Measurements from ENCODE around the gene EPHA7. TPM values are rescaled to one million over a fixed set of nuclear protein-coding genes. Genes with fewer than 3 reads are reported as not detected.

Gene EPHA7
- polyA plus RNA-seq, 1 donor (not counting 4 experiments of a cell fraction or from before 2014, with no cell fraction given), result not detected

GRCh38 chr6:93398723-93399122 is 20.6 kb downstream of the EPHA7 start:
- Histone ChIP-seq H3K9me3 (ENCODE audit: control insufficient read depth, low read depth, low read length) (no peaks in the 10 kb centered on the region), H3K4me3 (ENCODE audit: control insufficient read depth in 2 of 3, extremely low read depth in 1 of 3, insufficient read depth in 2 of 3, low read depth in 1 of 3, low read length in 3 of 3) (no peak overlapping the region), H3K79me2 (ENCODE audit: control insufficient read depth, insufficient read depth, low read length) (no peaks in the 10 kb centered on the region), H3K4me2 (ENCODE audit: control insufficient read depth, extremely low read depth, insufficient read depth, low read depth, low read length) (no peak overlapping the region), H3K9me1 (ENCODE audit: control insufficient read depth, extremely low read depth, insufficient read depth, low read length) (no peaks in the 10 kb centered on the region), H4K20me1 (ENCODE audit: control insufficient read depth, extremely low read depth, insufficient read depth, low read length) (no peaks in the 10 kb centered on the region), H3K27ac (ENCODE audit: control insufficient read depth, insufficient read depth, low read length) (no peak overlapping the region), H2AFZ (ENCODE audit: control insufficient read depth, low read length) (no peak overlapping the region), H3K9ac (ENCODE audit: control insufficient read depth, extremely low read depth, insufficient read depth, low read length) (no peak overlapping the region), H3K36me3 (ENCODE audit: control insufficient read depth in 2 of 2, extremely low read depth in 1 of 2, insufficient read depth in 2 of 2, low read length in 2 of 2) (no peaks in the 10 kb centered on the region), H3K4me1 (ENCODE audit: control insufficient read depth, extremely low read depth, insufficient read depth, low read length) (no peaks in the 10 kb centered on the region), H3K27me3 (ENCODE audit: control insufficient read depth, extremely low read depth, insufficient read depth, low read length) (no peaks in the 10 kb centered on the region)
- TF ChIP-seq EZH2 (IDR thresholded peaks at IDR 0.05; ENCODE audit: low read length), result no peak
- TF ChIP-seq CTCF (optimal IDR thresholded peaks at IDR 0.05 in 1 of 3, IDR thresholded peaks at IDR 0.05 in 1 of 3, conservative IDR thresholded peaks at IDR 0.05 in 1 of 3; ENCODE audit: extremely low read depth in 1 of 3, insufficient read depth in 2 of 3, low read length in 3 of 3), result no peak
- FAIRE-seq (no peak), DNase-seq (ENCODE audit: low read depth, low spot score) (no peak)
- dilution Hi-C loops (cut with MboI; ENCODE audit: extremely low pct_ligation_motif_present, low sequenced_read_pairs), result no loop called here

DNA sequence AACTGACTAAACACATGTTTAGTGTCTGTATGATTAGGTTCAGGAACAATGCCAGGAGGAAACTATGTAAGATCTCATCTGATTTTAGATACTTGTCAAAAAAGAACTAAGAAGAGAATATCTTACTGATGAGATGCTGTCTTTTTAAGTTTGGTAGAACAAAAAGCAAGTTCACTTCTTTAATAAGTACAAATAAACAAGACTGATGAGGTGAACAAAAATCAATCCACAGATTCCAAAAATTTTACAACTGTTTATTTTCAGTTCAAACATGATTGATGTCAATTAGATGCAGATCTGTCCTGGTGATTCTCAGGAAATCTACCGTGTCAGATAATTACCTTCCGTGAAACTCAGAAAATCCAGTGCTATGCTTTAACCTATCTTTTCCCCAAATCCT is 24.9 kb downstream of the EPHA7 start:
- Histone ChIP-seq H3K36me3 (ENCODE audit: control insufficient read depth in 2 of 2, extremely low read depth in 1 of 2, insufficient read depth in 2 of 2, low read length in 2 of 2) (no peaks in the 10 kb centered on the region), H3K9ac (ENCODE audit: control insufficient read depth, extremely low read depth, insufficient read depth, low read length) (no peak overlapping the region), H3K9me3 (ENCODE audit: control insufficient read depth, low read depth, low read length) (no peaks in the 10 kb centered on the region), H3K27me3 (ENCODE audit: control insufficient read depth, extremely low read depth, insufficient read depth, low read length) (no peaks in the 10 kb centered on the region), H3K4me3 (ENCODE audit: control insufficient read depth in 2 of 3, extremely low read depth in 1 of 3, insufficient read depth in 2 of 3, low read depth in 1 of 3, low read length in 3 of 3) (no peak overlapping the region), H3K4me1 (ENCODE audit: control insufficient read depth, extremely low read depth, insufficient read depth, low read length) (no peaks in the 10 kb centered on the region), H4K20me1 (ENCODE audit: control insufficient read depth, extremely low read depth, insufficient read depth, low read length) (no peaks in the 10 kb centered on the region), H3K79me2 (ENCODE audit: control insufficient read depth, insufficient read depth, low read length) (no peaks in the 10 kb centered on the region), H3K27ac (ENCODE audit: control insufficient read depth, insufficient read depth, low read length) (no peak overlapping the region), H2AFZ (ENCODE audit: control insufficient read depth, low read length) (no peak overlapping the region), H3K9me1 (ENCODE audit: control insufficient read depth, extremely low read depth, insufficient read depth, low read length) (no peaks in the 10 kb centered on the region), H3K4me2 (ENCODE audit: control insufficient read depth, extremely low read depth, insufficient read depth, low read depth, low read length) (no peak overlapping the region)
- DNase-seq (ENCODE audit: low read depth, low spot score) (no peak), FAIRE-seq (no peak)
- no peak for TF ChIP-seq CTCF (optimal IDR thresholded peaks at IDR 0.05 in 1 of 3, IDR thresholded peaks at IDR 0.05 in 1 of 3, conservative IDR thresholded peaks at IDR 0.05 in 1 of 3; ENCODE audit: extremely low read depth in 1 of 3, insufficient read depth in 2 of 3, low read length in 3 of 3)
- no peak for TF ChIP-seq EZH2 (IDR thresholded peaks at IDR 0.05; ENCODE audit: low read length)
- dilution Hi-C loops (cut with MboI; ENCODE audit: extremely low pct_ligation_motif_present, low sequenced_read_pairs), result no loop called here

Measured in keratinocyte (primary cell).